Measurements from ENCODE around the gene UBE2R2.
"Not testable (repeated sequence)": the region's sequence is repeated elsewhere in the genome, so short reads cannot be mapped to it uniquely, and the experiment has no call there.

Gene UBE2R2

DNA sequence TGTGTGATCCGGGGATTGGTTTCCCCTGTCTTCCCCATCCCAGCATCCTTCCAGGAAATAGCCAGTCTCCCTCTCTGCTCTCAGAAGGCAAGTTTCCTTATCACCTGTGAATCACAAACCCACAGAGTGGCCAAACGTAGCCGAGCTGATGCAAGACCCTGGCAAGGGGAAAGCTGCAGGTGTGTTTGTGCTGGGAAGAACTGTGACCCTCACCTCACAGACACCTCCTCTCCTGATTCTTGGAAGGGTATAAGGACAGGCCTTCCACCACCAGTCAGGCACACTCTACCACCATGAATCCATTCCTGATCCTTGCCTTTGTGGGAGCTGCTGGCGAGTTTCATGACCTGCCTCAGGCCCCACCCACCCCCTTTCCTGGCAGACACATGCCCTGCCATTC lies 21.7 kb upstream of the UBE2R2 start, which contains the start of gene PRSS3:
Gene PRSS3, plus strand, starts transcription at position 281 of the 400 bp plus-strand sequence. Its CDS starts 13 bp downstream, at position 294.
- H3K27ac ChIP-seq: no peak within 1 kb of the TSS
- TF ChIP-seq, protein P1, sequence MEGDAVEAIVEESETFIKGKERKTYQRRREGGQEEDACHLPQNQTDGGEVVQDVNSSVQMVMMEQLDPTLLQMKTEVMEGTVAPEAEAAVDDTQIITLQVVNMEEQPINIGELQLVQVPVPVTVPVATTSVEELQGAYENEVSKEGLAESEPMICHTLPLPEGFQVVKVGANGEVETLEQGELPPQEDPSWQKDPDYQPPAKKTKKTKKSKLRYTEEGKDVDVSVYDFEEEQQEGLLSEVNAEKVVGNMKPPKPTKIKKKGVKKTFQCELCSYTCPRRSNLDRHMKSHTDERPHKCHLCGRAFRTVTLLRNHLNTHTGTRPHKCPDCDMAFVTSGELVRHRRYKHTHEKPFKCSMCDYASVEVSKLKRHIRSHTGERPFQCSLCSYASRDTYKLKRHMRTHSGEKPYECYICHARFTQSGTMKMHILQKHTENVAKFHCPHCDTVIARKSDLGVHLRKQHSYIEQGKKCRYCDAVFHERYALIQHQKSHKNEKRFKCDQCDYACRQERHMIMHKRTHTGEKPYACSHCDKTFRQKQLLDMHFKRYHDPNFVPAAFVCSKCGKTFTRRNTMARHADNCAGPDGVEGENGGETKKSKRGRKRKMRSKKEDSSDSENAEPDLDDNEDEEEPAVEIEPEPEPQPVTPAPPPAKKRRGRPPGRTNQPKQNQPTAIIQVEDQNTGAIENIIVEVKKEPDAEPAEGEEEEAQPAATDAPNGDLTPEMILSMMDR (conservative IDR thresholded peaks at IDR 0.05): no peak
- TF ChIP-seq ZFX (IDR thresholded peaks at IDR 0.05): no peak

DNA sequence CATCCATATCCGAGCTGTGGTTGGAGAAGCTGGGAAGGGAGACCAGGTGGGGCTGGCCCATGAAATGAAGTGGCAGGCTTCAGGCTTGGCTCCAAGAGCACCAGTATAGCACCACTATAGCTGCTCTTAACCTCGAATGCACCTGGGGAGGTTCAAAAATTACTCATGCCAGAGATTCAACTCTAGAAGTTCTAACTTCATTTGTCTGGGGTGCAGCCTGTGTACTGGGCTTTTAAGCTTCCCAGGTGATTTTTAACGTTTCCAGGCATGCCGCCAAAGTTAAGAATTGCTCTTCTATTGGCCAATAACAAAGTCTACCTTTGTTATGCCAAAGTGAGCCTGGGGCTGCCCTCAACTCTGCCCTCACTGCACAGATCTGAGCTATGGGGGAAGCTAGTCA lies 21.1 kb upstream of the UBE2R2 start:
- no peak overlapping the region for H3K27ac ChIP-seq
- TF ChIP-seq, protein P1 (conservative IDR thresholded peaks at IDR 0.05): no peak
- no peak for TF ChIP-seq ZFX (IDR thresholded peaks at IDR 0.05)

DNA sequence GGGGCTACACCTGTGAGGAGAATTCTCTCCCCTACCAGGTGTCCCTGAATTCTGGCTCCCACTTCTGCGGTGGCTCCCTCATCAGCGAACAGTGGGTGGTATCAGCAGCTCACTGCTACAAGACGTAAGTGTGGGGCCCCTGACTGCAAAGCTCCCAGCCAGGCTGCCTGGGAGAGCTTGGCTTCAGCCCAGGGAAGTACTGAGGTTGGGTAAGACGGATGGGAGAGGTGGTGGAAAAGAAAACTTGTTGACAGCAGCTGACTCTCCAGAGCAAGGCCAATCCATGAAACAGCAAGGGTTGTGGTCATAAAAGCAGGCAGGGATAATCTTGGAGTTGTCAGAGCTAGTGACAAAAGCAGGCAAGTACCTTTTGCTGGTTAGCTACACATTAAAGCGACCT lies 20.3 kb upstream of the UBE2R2 start:
- H3K27ac ChIP-seq: not testable (repeated sequence)

DNA sequence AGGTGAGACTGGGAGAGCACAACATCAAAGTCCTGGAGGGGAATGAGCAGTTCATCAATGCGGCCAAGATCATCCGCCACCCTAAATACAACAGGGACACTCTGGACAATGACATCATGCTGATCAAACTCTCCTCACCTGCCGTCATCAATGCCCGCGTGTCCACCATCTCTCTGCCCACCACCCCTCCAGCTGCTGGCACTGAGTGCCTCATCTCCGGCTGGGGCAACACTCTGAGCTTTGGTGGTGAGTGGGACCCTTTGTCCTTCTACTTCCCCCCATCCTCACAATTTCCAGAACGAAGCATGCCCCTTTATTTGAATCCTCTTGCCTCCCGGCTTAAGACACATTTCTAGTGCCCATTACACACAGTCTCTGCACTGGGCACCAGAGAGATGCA lies 19.1 kb upstream of the UBE2R2 start:
- H3K27ac ChIP-seq: no peak overlapping the region
- TF ChIP-seq, protein P1 (conservative IDR thresholded peaks at IDR 0.05): no peak
- no peak for TF ChIP-seq ZFX (IDR thresholded peaks at IDR 0.05)

DNA sequence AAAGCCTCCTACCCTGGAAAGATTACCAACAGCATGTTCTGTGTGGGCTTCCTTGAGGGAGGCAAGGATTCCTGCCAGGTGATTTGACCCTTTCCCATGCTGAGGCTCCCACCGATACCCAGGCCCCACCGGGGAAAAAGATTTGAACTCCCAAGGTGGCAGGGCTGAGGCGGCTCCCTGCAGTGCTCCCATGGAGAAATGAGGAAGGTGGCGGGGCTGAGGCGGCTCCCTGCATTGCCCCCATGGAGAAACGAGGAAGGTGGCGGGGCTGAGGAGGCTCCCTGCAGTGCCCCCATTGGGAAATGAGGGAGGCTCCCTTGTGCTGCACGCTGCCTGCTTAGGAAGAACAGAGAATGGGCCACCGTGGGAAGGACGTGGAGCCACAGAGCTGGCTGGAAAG lies 18.4 kb upstream of the UBE2R2 start:
- TF ChIP-seq ZFX (IDR thresholded peaks at IDR 0.05): no peak
- TF ChIP-seq, protein P1 (conservative IDR thresholded peaks at IDR 0.05): no peak
- no peak overlapping the region for H3K27ac ChIP-seq

DNA sequence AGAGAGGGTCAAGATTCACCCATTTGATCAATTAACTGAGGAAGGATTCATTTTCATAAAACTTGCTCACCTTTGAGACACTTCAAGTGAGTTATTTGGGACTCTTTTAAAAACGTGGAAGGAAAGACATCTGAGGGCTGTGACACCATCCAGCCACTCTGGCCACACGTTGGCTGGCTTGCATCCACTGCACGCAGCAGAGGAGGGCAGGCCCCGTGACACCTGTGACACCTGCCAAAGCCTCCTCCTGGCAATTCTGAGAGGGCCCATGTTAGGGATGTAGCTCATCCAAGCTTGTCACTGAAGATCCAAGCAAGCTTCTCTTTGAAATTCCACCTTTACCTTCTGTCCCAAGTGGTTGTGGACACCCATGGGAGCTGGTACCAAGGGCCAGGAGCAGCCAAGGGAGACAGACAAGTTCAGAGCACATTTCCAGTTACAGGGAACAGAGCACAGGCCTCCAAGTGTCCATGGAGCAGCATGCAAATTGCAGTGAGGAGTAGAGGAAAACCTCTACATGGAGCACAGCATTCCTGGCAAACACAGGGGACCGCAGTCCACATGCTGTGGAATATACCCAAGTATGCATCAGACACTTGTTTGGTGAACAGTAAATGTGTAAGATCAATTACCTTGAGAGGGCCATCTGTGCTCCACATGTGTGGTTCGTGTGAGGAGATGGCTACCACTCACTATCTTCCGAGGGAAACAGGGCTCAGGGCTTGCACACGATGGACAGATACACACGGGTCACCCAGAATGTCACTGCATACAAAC lies 16.8 kb upstream of the UBE2R2 start:
- TF ChIP-seq, protein P1 (conservative IDR thresholded peaks at IDR 0.05): no peak
- no peak for TF ChIP-seq ZFX (IDR thresholded peaks at IDR 0.05)
- no peak overlapping the region for H3K27ac ChIP-seq

DNA sequence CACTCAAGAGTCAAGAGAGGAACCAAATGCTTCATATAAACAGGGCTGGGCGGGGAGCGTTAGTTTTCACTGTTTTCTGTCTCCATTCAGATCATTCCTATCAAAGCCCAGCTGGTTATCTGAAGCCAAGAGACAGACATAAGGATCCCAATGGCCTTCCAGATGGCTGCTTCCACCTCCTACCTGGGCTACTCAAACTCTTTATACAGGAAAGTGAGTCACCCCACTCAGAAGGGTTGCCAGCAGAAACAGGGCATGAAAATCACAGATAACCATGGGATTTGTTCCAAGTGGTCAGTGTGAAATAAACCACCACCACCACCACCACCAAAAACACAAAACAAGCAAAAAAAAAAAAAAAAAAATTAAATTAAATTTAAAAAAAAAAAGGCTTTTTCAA lies 16.1 kb upstream of the UBE2R2 start:
- no peak for TF ChIP-seq ZFX (IDR thresholded peaks at IDR 0.05)
- TF ChIP-seq, protein P1 (conservative IDR thresholded peaks at IDR 0.05): no peak
- H3K27ac ChIP-seq: no peak overlapping the region

DNA sequence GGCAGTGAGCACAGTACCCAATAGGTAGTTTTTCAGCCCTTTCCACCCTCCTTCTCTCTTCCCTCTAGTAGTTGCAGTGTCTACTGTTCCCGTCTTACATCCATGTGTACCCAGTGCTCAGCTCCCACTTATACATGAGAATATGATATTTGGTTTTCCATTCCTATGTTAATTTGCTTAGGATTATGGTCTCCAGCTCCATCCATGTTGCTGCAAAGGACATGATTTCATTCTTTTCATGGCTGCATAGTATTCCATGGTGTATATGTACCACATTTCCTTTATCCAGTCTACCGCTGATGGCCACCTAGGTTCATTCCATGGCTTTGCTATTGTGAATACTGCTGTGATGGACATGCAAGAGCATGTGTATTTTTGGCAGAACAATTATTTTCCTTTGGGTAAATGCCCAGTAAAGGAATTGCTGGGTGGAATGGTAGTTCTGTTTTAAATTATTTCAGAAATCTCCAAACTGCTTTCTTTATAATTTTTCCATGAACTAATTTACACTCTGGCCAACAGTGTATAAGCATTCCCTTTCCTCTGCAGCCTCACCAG lies 14.9 kb upstream of the UBE2R2 start:
- not testable (repeated sequence) for H3K27ac ChIP-seq

DNA sequence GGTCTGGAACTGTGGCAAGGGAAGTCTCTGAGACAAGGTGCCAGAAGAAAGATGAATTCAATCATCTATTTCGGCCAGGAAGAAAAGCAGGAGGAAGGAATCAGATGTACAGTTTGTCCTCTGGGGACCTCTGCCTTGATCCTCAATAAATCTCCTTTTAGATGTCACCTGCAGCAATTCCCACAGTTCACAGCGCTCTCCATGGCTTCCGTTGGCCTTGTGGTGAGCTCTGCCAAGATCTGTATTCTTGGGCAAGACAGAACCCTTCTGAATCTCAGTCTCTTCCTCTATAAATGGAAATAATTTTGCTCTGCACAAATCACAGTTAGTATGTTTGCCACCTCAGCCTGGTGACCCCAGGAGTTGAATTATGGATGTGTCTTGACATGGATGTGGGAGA lies 12.8 kb upstream of the UBE2R2 start:
- H3K27ac ChIP-seq: not testable (repeated sequence)

Data from C4-2B (cell line).